NT2/D1 (cell line): Measurements from ENCODE around the gene FOXP3.

Experiments used
- YY1 ChIP-seq: IDR thresholded peaks from 2 replicates; pipeline ENCODE4 v1.6.1; 2011; ENCODE audit not compliant: insufficient read length, insufficient read depth
- ZNF274 ChIP-seq: IDR thresholded peaks from 2 replicates; pipeline ENCODE4 v1.6.1; 2011; ENCODE audit warnings: mild to moderate bottlenecking, low read depth, low read length

GRCh38 chrX:49212209-49212608 is 52.3 kb downstream of the FOXP3 start:
- no peak for TF ChIP-seq ZNF274
- no peak for TF ChIP-seq YY1
